ENCODE results near the gene LTBR. TPM values are rescaled to one million over a fixed set of nuclear protein-coding genes. Genes with fewer than 3 reads are reported as not detected.

The LTBR gene
- total RNA-seq, 1 experiment from 2014 or later, result 4.8 TPM

DNA sequence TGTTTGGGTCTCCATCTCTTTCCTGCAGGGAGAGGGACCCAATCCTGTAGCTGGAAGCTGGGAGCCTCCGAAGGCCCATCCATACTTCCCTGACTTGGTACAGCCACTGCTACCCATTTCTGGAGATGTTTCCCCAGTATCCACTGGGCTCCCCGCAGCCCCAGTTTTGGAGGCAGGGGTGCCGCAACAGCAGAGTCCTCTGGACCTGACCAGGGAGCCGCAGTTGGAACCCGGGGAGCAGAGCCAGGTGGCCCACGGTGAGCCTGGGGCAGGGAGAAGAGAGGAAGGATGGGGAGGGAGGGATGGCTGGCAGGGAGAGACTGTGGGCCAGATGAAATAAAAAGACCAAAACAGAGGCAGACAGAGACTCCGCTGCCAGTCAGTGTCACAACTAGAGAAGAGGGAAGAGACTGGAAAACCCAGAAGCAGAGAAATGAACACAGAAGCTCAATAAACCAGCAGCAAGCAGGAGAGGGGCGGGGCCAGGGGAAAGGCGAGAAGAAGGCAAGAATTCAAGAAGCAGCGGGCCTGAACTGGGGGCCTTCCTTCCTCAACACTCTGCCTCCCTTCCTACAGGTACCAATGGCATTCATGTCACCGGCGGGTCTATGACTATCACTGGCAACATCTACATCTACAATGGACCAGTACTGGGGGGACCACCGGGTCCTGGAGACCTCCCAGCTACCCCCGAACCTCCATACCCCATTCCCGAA, 6.3 kb downstream of the LTBR start:
- Mint-ChIP-seq H3K27ac (no peak overlapping the region), H3K27me3 (ENCODE audit: low read depth) (peaks cover 8% of the 10 kb centered on the region), H3K4me3 (no peak overlapping the region), H3K4me1 (peaks cover 23 to 24% of the 10 kb centered on the region in 2 experiments), H3K9me3 (no peaks in the 10 kb centered on the region), H3K36me3 (ENCODE audit: insufficient read depth in 1 of 3, low read depth in 3 of 3) (no peaks in the 10 kb centered on the region)
- no peak overlapping the region for H2BK120ac ChIP-seq (ENCODE audit: low read depth, low read length, poor library complexity, severe bottlenecking)
- H3K4ac ChIP-seq (ENCODE audit: low read depth, low read length), result no peak overlapping the region
- H4K8ac ChIP-seq (replicated peaks; ENCODE audit: insufficient read length, low read depth, low read length), result no peak overlapping the region
- DNase-seq, result no peak
- no peaks in the 10 kb centered on the region for H3K23me2 ChIP-seq (ENCODE audit: insufficient read length, low read depth, low read length, poor library complexity, severe bottlenecking)
- TF ChIP-seq, protein P1, sequence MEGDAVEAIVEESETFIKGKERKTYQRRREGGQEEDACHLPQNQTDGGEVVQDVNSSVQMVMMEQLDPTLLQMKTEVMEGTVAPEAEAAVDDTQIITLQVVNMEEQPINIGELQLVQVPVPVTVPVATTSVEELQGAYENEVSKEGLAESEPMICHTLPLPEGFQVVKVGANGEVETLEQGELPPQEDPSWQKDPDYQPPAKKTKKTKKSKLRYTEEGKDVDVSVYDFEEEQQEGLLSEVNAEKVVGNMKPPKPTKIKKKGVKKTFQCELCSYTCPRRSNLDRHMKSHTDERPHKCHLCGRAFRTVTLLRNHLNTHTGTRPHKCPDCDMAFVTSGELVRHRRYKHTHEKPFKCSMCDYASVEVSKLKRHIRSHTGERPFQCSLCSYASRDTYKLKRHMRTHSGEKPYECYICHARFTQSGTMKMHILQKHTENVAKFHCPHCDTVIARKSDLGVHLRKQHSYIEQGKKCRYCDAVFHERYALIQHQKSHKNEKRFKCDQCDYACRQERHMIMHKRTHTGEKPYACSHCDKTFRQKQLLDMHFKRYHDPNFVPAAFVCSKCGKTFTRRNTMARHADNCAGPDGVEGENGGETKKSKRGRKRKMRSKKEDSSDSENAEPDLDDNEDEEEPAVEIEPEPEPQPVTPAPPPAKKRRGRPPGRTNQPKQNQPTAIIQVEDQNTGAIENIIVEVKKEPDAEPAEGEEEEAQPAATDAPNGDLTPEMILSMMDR (conservative IDR thresholded peaks at IDR 0.05), result no peak
- no peak overlapping the region for H3K18ac ChIP-seq (ENCODE audit: insufficient read length, low read depth, low read length)
- H3K4me1 ChIP-seq (ENCODE audit: insufficient read depth, low read length), result no peaks in the 10 kb centered on the region
- no peak overlapping the region for H3K56ac ChIP-seq (ENCODE audit: insufficient read length, low read depth, low read length)
- H3K79me2 ChIP-seq (ENCODE audit: insufficient read depth, low read length), result no peaks in the 10 kb centered on the region
- H3K79me1 ChIP-seq (ENCODE audit: insufficient read depth, low read depth, low read length, poor library complexity, severe bottlenecking), result no peaks in the 10 kb centered on the region
- no peaks in the 10 kb centered on the region for H4K20me1 ChIP-seq (ENCODE audit: control insufficient read depth, insufficient read depth, insufficient read length)
- H3T11ph ChIP-seq (ENCODE audit: low read length), result no peak overlapping the region
- H2BK5ac ChIP-seq (ENCODE audit: insufficient read length, low read length), result no peak overlapping the region
- H2AFZ ChIP-seq (ENCODE audit: low read length), result no peak overlapping the region
- no CpG with 5 or more reads among the region's 15 CpGs for WGBS (ENCODE audit: extremely low coverage, insufficient read length, low lambda C conversion rate)
- H2BK15ac ChIP-seq (ENCODE audit: low read depth, low read length), result no peak overlapping the region
- H4K91ac ChIP-seq (ENCODE audit: insufficient read length, low read depth, low read length), result no peak overlapping the region
- no peak overlapping the region for H3K27ac ChIP-seq (ENCODE audit: insufficient read length, low read depth, low read length)
- H4K5ac ChIP-seq (ENCODE audit: insufficient read length, low read depth, low read length), result no peak overlapping the region
- no peak overlapping the region for H3K9ac ChIP-seq (ENCODE audit: extremely low read depth, insufficient read length, low read length)
- H2BK20ac ChIP-seq (ENCODE audit: low read depth, low read length, poor library complexity, severe bottlenecking), result no peak overlapping the region
- H3K23ac ChIP-seq (ENCODE audit: insufficient read length, low read depth, low read length), result no peak overlapping the region
- no peak overlapping the region for H3K4me2 ChIP-seq (ENCODE audit: insufficient read depth, insufficient read length, low read length)
- no peak overlapping the region for H2AK5ac ChIP-seq (ENCODE audit: insufficient read length, low read length)
- no peak overlapping the region for H3K14ac ChIP-seq (ENCODE audit: insufficient read depth, low read length)
- no peaks in the 10 kb centered on the region for H3K9me3 ChIP-seq (ENCODE audit: control insufficient read depth, low read depth, low read length)
- H2BK12ac ChIP-seq (ENCODE audit: insufficient read length, low read depth, low read length), result no peak overlapping the region
- H3K27me3 ChIP-seq (ENCODE audit: insufficient read depth, low read length), result no peaks in the 10 kb centered on the region

All from H9 (cell line).